GM23338 (cell line): ENCODE data around the gene HAPLN2. TPM values are rescaled to one million over a fixed set of nuclear protein-coding genes. Genes with fewer than 3 reads are reported as not detected.

Source experiments
- ATAC-seq: fragments of 200-7000 bp; cut with Tn5 transposase; 3 replicates; pipeline ENCODE4 v1.9.1; 2020
- DNase-seq: peaks from one replicate; pipeline ENCODE4 v3.0.0-alpha.2; 2015; ENCODE audit warnings: low spot score
- H2AFZ ChIP-seq: fragments of 200-600 bp; sonication (generic); 2 replicates; pipeline ENCODE4 v1.8.0; 2016; ENCODE audit warnings: antibody characterized with exemption, mild to moderate bottlenecking, moderate library complexity
- H3F3A ChIP-seq: fragments of 200-600 bp; sonication (generic); replicated peaks from 2 replicates; pipeline ENCODE4 v1.8.0; 2017; ENCODE audit warnings: antibody characterized with exemption, mixed run types, low read depth
- H3K27ac ChIP-seq: fragments of 200-600 bp; sonication (generic); 2 replicates; pipeline ENCODE4 v1.6.1; 2016; ENCODE audit warnings: low read depth
- H3K27me3 ChIP-seq: fragments of 200-600 bp; sonication (generic); 2 replicates; pipeline ENCODE4 v1.8.0; 2016; ENCODE audit warnings: mild to moderate bottlenecking, mixed run types, moderate library complexity; ENCODE audit not compliant: insufficient read depth
- H3K36me3 ChIP-seq: fragments of 200-600 bp; sonication (generic); 2 replicates; pipeline ENCODE4 v1.8.0; 2016; ENCODE audit warnings: mild to moderate bottlenecking; ENCODE audit not compliant: insufficient read depth
- H3K4me1 ChIP-seq: fragments of 200-600 bp; sonication (generic); 2 replicates; pipeline ENCODE4 v1.8.0; 2016; ENCODE audit warnings: mild to moderate bottlenecking, moderate library complexity; ENCODE audit not compliant: insufficient read depth
- H3K4me2 ChIP-seq: fragments of 200-600 bp; sonication (generic); 2 replicates; pipeline ENCODE4 v1.7.1; 2017; ENCODE audit warnings: mixed run types
- H3K4me3 ChIP-seq: fragments of 200-600 bp; sonication (generic); 2 replicates; pipeline ENCODE4 v1.6.1; 2016; ENCODE audit warnings: mixed run types
- H3K79me2 ChIP-seq: fragments of 200-600 bp; sonication (generic); replicated peaks from 2 replicates; pipeline ENCODE4 v1.8.0; 2017; ENCODE audit warnings: mild to moderate bottlenecking; ENCODE audit not compliant: insufficient read depth
- H3K9me2 ChIP-seq: fragments of 200-600 bp; sonication (generic); 2 replicates; pipeline ENCODE4 v1.8.0; 2017; ENCODE audit not compliant: insufficient read depth
- H4K20me1 ChIP-seq: fragments of 200-600 bp; sonication (generic); replicated peaks from 2 replicates; pipeline ENCODE4 v1.8.0; 2017; ENCODE audit warnings: mild to moderate bottlenecking; ENCODE audit not compliant: insufficient read depth
- H3K27ac Mint-ChIP-seq: 2 replicates; pipeline ENCODE4 v1.8.0; 2020; ENCODE audit warnings: inconsistent platforms, mild to moderate bottlenecking, moderate library complexity, mixed read lengths
- H3K27me3 Mint-ChIP-seq: 3 replicates; pipeline ENCODE4 v1.8.0; 2022; ENCODE audit warnings: low read depth, mild to moderate bottlenecking, moderate library complexity, mixed read lengths, inconsistent platforms; ENCODE audit not compliant: insufficient read depth, poor library complexity
- H3K36me3 Mint-ChIP-seq: 3 replicates; pipeline ENCODE4 v1.8.0; 2021; ENCODE audit warnings: low read depth, mild to moderate bottlenecking, inconsistent platforms, moderate library complexity, mixed read lengths
- H3K4me1 Mint-ChIP-seq: 3 replicates; pipeline ENCODE4 v1.8.0; 2020; ENCODE audit warnings: mild to moderate bottlenecking, inconsistent platforms, mixed read lengths
- H3K4me3 Mint-ChIP-seq: 3 replicates; pipeline ENCODE4 v1.8.0; 2021; ENCODE audit warnings: moderate library complexity, mild to moderate bottlenecking, inconsistent platforms, mixed read lengths
- H3K9me3 Mint-ChIP-seq: 3 replicates; pipeline ENCODE4 v1.8.0; 2020; ENCODE audit warnings: moderate library complexity, mild to moderate bottlenecking, inconsistent platforms, mixed read lengths
- EZH2phosphoT487 ChIP-seq: fragments of 200-600 bp; sonication (generic); IDR thresholded peaks from one replicate; pipeline ENCODE4 v1.8.1; 2018; ENCODE audit warnings: antibody characterized with exemption; ENCODE audit not compliant: unreplicated experiment
- JUNB ChIP-seq: IDR thresholded peaks from one replicate; pipeline ENCODE4 v1.6.1; 2016; ENCODE audit warnings: antibody characterized with exemption; ENCODE audit not compliant: unreplicated experiment
- NANOG ChIP-seq: IDR thresholded peaks from 2 replicates; pipeline ENCODE4 v1.6.1; 2016; ENCODE audit warnings: antibody characterized with exemption, borderline replicate concordance
- STAT1 ChIP-seq: IDR thresholded peaks from one replicate; pipeline ENCODE4 v1.6.1; 2016; ENCODE audit warnings: antibody characterized with exemption; ENCODE audit not compliant: unreplicated experiment
- ZNF114 ChIP-seq: fragments of 250-450 bp; sonication (Bioruptor Pico); IDR thresholded peaks from 2 replicates; pipeline ENCODE4 v1.5.0; 2020; ENCODE audit warnings: mild to moderate bottlenecking, moderate library complexity
- ZNF331 ChIP-seq: fragments of 250-450 bp; sonication (Bioruptor Pico); IDR thresholded peaks from 2 replicates; pipeline ENCODE4 v1.5.0; 2020; ENCODE audit warnings: low read depth, mild to moderate bottlenecking, moderate library complexity
- ZNF462 ChIP-seq: fragments of 250-450 bp; sonication (Bioruptor Pico); IDR thresholded peaks from 2 replicates; pipeline ENCODE4 v1.5.0; 2020; ENCODE audit warnings: mild to moderate bottlenecking, moderate library complexity
- polyA plus RNA-seq: library from polyadenylated mRNA; unstranded; fragments of >200 nt; fragmentation: Nextera tagmentation; extraction: Ambion mirVana; gene quantifications from 2 replicates; pipeline ENCODE4 v1.2.1, GENCODE V29; 2016
- total RNA-seq: library from RNA; depleted of rRNA; stranded (reverse); fragments of >200 nt; shearing (Covaris generic); gene quantifications from 2 replicates; pipeline ENCODE4 v1.2.3, GENCODE V29; 2014
- TF ChIP-seq, protein P1 (sequence below): IDR thresholded peaks from 2 replicates; pipeline ENCODE4 v1.6.1; 2016; ENCODE audit warnings: antibody characterized with exemption

The HAPLN2 gene
- total and polyA plus RNA-seq, 2 experiments from 2014 or later = 0.53 TPM; not detected in 1

- TF ChIP-seq ZNF462 (CRISPR knock-in tag) (no peak), EZH2phosphoT487 (no peak), ZNF331 (no peak), NANOG (no peak), JUNB (no peak), ZNF114 (CRISPR knock-in tag) (no peak), STAT1 (no peak)
- TF ChIP-seq, protein P1, sequence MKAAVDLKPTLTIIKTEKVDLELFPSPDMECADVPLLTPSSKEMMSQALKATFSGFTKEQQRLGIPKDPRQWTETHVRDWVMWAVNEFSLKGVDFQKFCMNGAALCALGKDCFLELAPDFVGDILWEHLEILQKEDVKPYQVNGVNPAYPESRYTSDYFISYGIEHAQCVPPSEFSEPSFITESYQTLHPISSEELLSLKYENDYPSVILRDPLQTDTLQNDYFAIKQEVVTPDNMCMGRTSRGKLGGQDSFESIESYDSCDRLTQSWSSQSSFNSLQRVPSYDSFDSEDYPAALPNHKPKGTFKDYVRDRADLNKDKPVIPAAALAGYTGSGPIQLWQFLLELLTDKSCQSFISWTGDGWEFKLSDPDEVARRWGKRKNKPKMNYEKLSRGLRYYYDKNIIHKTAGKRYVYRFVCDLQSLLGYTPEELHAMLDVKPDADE = no peak
These were observed 6.5 kb upstream of the HAPLN2 start (continued) for GRCh38 chr1:156612666-156613065.

DNA sequence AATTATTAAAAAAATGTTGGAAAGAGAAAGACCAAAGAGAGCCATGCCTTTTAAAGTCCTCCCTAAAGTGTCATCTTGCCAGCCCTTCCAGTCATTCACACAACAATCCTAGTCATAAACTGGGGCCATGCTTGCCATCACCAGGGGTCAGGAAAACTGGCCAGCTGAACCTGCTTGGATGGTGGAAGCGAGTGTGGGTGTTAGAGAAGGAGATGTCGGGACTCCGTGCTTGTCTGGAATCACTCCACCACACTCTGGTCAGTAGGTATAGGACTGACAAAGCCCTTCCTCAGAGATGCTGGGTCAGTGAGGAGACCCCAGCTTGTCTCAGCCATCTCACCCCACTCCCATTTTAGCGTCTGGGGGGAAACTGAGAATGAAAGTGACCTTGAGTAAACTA, 3.3 kb upstream of the HAPLN2 start:
- Histone ChIP-seq H3K79me2 (no peaks in the 10 kb centered on the region), H2AFZ (no peak overlapping the region), H3F3A (peaks cover 6% of the 10 kb centered on the region; the same call in 1 of the 2 replicates), H3K36me3 (no peaks in the 10 kb centered on the region), H3K4me2 (no peak overlapping the region), H3K9me2 (no peaks in the 10 kb centered on the region), H4K20me1 (no peaks in the 10 kb centered on the region), H3K4me1 (peaks cover 7% of the 10 kb centered on the region; the same call in 1 of the 2 replicates), H3K27me3 (peaks cover 15% of the 10 kb centered on the region), H3K4me3 (no peak overlapping the region), H3K27ac (no peak overlapping the region)
- no peak for DNase-seq
- no peaks in the 10 kb centered on the region for H3K36me3 Mint-ChIP-seq
- no peak for ATAC-seq
- H3K27me3 Mint-ChIP-seq = peaks cover 12% of the 10 kb centered on the region
- H3K9me3 Mint-ChIP-seq = no peaks in the 10 kb centered on the region
- H3K27ac Mint-ChIP-seq = no peak overlapping the region
- H3K4me1 Mint-ChIP-seq = peaks cover 14% of the 10 kb centered on the region
- H3K4me3 Mint-ChIP-seq = no peak overlapping the region
- no peak for TF ChIP-seq ZNF462 (CRISPR knock-in tag)
- TF ChIP-seq, protein P1 = no peak
